ENCODE data around the gene ATP11A. TPM values are rescaled to one million over a fixed set of nuclear protein-coding genes. Genes with fewer than 3 reads are reported as not detected.

ATP11A gene
- total and polyA plus RNA-seq, 2 experiments from 2014 or later: 12.3 to 52.6 TPM

DNA sequence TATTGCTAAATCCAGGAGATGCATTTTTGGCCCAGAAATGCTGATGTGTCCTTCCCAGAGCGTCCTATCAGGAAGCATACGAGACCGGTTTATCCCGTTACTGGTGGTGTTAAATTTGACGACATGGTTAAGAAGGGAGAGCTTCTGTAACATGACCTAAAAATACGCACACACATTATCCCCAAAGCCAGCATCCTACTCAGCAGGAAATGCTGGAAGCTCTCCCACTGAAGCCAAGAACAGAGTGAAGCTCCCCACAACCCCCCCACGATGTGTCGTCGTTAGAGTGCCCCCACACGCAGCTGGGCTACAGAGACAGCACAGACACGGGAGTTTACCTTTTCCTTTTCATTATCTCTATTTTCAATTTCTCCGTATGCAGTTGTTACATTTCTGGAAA is 234.1 kb downstream of the ATP11A start (continued):
- no peak for TF ChIP-seq NANOG (IDR thresholded peaks at IDR 0.05; ENCODE audit: borderline replicate concordance)

DNA sequence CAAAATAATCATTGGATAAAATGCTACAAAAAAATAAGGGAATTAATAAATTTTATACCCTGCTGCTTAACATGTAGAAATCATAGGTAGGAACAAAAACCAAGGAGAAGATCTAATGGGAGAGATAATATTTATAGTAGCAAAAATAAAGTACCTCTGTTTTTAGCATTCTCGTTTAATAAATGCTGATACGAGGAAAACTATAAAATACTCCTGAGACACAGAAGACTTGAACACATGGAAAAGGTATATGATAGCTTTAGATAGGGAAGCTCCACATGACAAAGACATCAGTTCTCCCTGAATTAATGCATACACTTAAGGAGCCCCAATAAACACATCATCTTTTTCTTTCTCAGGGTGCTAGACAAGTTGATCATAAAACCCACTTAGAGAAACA is 234.5 kb downstream of the ATP11A start:
- no peak overlapping the region for H3K4me3 ChIP-seq
- H4K20me1 ChIP-seq (replicated peaks; ENCODE audit: insufficient read depth): no peaks in the 10 kb centered on the region; the same call in 1 of the 2 replicates
- H2AFZ ChIP-seq: no peak overlapping the region
- no peaks in the 10 kb centered on the region; the same call in 1 of the 2 replicates for H3K36me3 ChIP-seq (ENCODE audit: insufficient read depth)
- peaks cover 12% of the 10 kb centered on the region for H3K36me3 Mint-ChIP-seq (ENCODE audit: low read depth)
- H3K4me1 ChIP-seq (ENCODE audit: insufficient read depth): peaks cover 4% of the 10 kb centered on the region; the same call in 1 of the 2 replicates
- no peaks in the 10 kb centered on the region for H3K27me3 ChIP-seq (ENCODE audit: insufficient read depth)
- no peak for DNase-seq (ENCODE audit: low spot score)
- no peaks in the 10 kb centered on the region for H3K79me2 ChIP-seq (replicated peaks; ENCODE audit: insufficient read depth)
- H3K9me3 Mint-ChIP-seq: peaks cover 7% of the 10 kb centered on the region; the same call in 2 of the 3 replicates
- TF ChIP-seq JUNB (IDR thresholded peaks at IDR 0.05; ENCODE audit: unreplicated experiment) (no peak), EZH2 (IDR thresholded peaks at IDR 0.05; ENCODE audit: low read depth, unreplicated experiment) (no peak), POLR2AphosphoS5 (IDR thresholded peaks at IDR 0.05; ENCODE audit: low read depth) (no peak), STAT1 (IDR thresholded peaks at IDR 0.05; ENCODE audit: unreplicated experiment) (no peak), EZH2phosphoT487 (IDR thresholded peaks at IDR 0.05; ENCODE audit: unreplicated experiment) (no peak), NANOG (IDR thresholded peaks at IDR 0.05; ENCODE audit: borderline replicate concordance) (no peak), ZNF331 (CRISPR knock-in tag; IDR thresholded peaks at IDR 0.05; ENCODE audit: low read depth) (no peak)
- TF ChIP-seq, protein P1, sequence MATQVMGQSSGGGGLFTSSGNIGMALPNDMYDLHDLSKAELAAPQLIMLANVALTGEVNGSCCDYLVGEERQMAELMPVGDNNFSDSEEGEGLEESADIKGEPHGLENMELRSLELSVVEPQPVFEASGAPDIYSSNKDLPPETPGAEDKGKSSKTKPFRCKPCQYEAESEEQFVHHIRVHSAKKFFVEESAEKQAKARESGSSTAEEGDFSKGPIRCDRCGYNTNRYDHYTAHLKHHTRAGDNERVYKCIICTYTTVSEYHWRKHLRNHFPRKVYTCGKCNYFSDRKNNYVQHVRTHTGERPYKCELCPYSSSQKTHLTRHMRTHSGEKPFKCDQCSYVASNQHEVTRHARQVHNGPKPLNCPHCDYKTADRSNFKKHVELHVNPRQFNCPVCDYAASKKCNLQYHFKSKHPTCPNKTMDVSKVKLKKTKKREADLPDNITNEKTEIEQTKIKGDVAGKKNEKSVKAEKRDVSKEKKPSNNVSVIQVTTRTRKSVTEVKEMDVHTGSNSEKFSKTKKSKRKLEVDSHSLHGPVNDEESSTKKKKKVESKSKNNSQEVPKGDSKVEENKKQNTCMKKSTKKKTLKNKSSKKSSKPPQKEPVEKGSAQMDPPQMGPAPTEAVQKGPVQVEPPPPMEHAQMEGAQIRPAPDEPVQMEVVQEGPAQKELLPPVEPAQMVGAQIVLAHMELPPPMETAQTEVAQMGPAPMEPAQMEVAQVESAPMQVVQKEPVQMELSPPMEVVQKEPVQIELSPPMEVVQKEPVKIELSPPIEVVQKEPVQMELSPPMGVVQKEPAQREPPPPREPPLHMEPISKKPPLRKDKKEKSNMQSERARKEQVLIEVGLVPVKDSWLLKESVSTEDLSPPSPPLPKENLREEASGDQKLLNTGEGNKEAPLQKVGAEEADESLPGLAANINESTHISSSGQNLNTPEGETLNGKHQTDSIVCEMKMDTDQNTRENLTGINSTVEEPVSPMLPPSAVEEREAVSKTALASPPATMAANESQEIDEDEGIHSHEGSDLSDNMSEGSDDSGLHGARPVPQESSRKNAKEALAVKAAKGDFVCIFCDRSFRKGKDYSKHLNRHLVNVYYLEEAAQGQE (IDR thresholded peaks at IDR 0.05; ENCODE audit: unreplicated experiment): no peak
- TF ChIP-seq, protein P2, sequence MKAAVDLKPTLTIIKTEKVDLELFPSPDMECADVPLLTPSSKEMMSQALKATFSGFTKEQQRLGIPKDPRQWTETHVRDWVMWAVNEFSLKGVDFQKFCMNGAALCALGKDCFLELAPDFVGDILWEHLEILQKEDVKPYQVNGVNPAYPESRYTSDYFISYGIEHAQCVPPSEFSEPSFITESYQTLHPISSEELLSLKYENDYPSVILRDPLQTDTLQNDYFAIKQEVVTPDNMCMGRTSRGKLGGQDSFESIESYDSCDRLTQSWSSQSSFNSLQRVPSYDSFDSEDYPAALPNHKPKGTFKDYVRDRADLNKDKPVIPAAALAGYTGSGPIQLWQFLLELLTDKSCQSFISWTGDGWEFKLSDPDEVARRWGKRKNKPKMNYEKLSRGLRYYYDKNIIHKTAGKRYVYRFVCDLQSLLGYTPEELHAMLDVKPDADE (IDR thresholded peaks at IDR 0.05): no peak
- H3K4me2 ChIP-seq: no peak overlapping the region
- no peak overlapping the region for H3K27ac Mint-ChIP-seq
- ATAC-seq: no peak
- no peak overlapping the region for H3K27ac ChIP-seq (ENCODE audit: low read depth)
- no peaks in the 10 kb centered on the region for H3F3A ChIP-seq (replicated peaks; ENCODE audit: low read depth)
- H3K4me3 Mint-ChIP-seq: no peak overlapping the region
- peaks cover 4% of the 10 kb centered on the region for H3K27me3 Mint-ChIP-seq (ENCODE audit: insufficient read depth, low read depth, poor library complexity)
- no peaks in the 10 kb centered on the region for H3K9me2 ChIP-seq (ENCODE audit: insufficient read depth)
- peaks cover 12% of the 10 kb centered on the region for H3K4me1 Mint-ChIP-seq

DNA sequence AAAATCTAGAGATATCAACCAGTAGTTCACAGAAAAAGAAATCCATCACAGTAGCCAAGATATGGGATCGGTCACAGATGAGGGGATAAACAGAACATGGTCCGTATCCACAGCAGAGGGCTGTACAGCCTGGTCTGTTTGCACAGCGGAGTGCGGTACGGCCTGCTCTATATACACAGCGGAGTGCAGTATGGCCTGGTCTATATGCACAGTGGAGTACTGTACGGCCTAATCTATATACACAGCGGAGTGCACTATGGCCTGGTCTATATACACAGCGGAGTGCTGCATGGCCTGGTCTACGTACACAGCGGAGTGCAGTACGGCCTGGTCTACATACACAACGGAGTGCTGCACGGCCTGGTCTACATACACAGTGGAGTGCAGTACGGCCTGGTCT is 236.2 kb downstream of the ATP11A start:
- H3K9me2 ChIP-seq (ENCODE audit: insufficient read depth): no peaks in the 10 kb centered on the region
- no peak overlapping the region for H3K4me2 ChIP-seq
- Mint-ChIP-seq H3K27ac (no peak overlapping the region), H3K36me3 (ENCODE audit: low read depth) (peaks cover 12% of the 10 kb centered on the region), H3K4me1 (peaks cover 7% of the 10 kb centered on the region), H3K4me3 (no peak overlapping the region), H3K9me3 (peaks cover 7% of the 10 kb centered on the region; the same call in 2 of the 3 replicates), H3K27me3 (ENCODE audit: insufficient read depth, low read depth, poor library complexity) (peaks cover 12% of the 10 kb centered on the region)
- no peak overlapping the region for H3K4me3 ChIP-seq
- H3K36me3 ChIP-seq (ENCODE audit: insufficient read depth): no peaks in the 10 kb centered on the region; the same call in 1 of the 2 replicates
- H3K27ac ChIP-seq (ENCODE audit: low read depth): no peak overlapping the region
- no peaks in the 10 kb centered on the region for H3K4me1 ChIP-seq (ENCODE audit: insufficient read depth)
- no peak for TF ChIP-seq NANOG (IDR thresholded peaks at IDR 0.05; ENCODE audit: borderline replicate concordance)
- H3K79me2 ChIP-seq (replicated peaks; ENCODE audit: insufficient read depth): no peaks in the 10 kb centered on the region
- H3F3A ChIP-seq (replicated peaks; ENCODE audit: low read depth): no peaks in the 10 kb centered on the region
- H4K20me1 ChIP-seq (replicated peaks; ENCODE audit: insufficient read depth): peaks cover 8% of the 10 kb centered on the region; the same call in 1 of the 2 replicates
- H3K27me3 ChIP-seq (ENCODE audit: insufficient read depth): no peaks in the 10 kb centered on the region
- no peak for DNase-seq (ENCODE audit: low spot score)
- H2AFZ ChIP-seq: no peak overlapping the region
- no peak for ATAC-seq

Data from GM23338 (cell line).